ENCODE data around the gene OR14A16. TPM values are rescaled to one million over a fixed set of nuclear protein-coding genes. Genes with fewer than 3 reads are reported as not detected.
A peak's percentile ranks its signal among the peaks of the same experiment; 100 is the strongest.

Gene OR14A16
- total RNA-seq, 2 donors from 2014 or later: not detected

GRCh38 chr1:247862756-247863155 is 38.8 kb upstream of the OR14A16 start:
- Mint-ChIP-seq H3K9me3 (peaks cover 40% of the 10 kb centered on the region), H3K4me3 (no peak overlapping the region), H3K27ac (no peak overlapping the region), H3K36me3 (ENCODE audit: low read depth) (peaks cover 4% of the 10 kb centered on the region), H3K4me1 (no peaks in the 10 kb centered on the region), H3K27me3 (ENCODE audit: insufficient read depth) (peaks cover 5% of the 10 kb centered on the region)
- Histone ChIP-seq H3K36me3 (ENCODE audit: control insufficient read depth, insufficient read depth, low read length) (no peaks in the 10 kb centered on the region), H3K9me3 (ENCODE audit: control insufficient read depth, low read length) (peaks cover 53% of the 10 kb centered on the region), H3K4me1 (ENCODE audit: control insufficient read depth, insufficient read depth, low read length) (no peaks in the 10 kb centered on the region), H3K9ac (ENCODE audit: extremely low read depth, low read length, poor library complexity, severe bottlenecking) (no peak overlapping the region), H3K27ac (ENCODE audit: low read depth, low read length) (no peak overlapping the region), H3K4me3 (ENCODE audit: low read length) (no peak overlapping the region), H3K27me3 (ENCODE audit: control insufficient read depth, insufficient read depth, low read length, poor library complexity, severe bottlenecking) (peaks cover 5% of the 10 kb centered on the region)
- no peak for TF ChIP-seq CTCF (conservative IDR thresholded peaks at IDR 0.05)
- 33 to 68% methylated on average over 1 to 4 of the region's 4 CpGs for WGBS, 2 experiments (ENCODE audit: insufficient coverage in 1 of 2, insufficient read length in 1 of 2)
- DNase-seq: no peak

GRCh38 chr1:247857985-247858619 is 34.2 kb upstream of the OR14A16 start:
- 82% methylated on average over 10 to 14 of the region's 15 CpGs for WGBS, 2 experiments (ENCODE audit: insufficient coverage in 1 of 2, insufficient read length in 1 of 2)
- Mint-ChIP-seq H3K36me3 (ENCODE audit: low read depth) (no peaks in the 10 kb centered on the region), H3K27me3 (ENCODE audit: insufficient read depth) (peaks cover 9% of the 10 kb centered on the region), H3K9me3 (peaks cover 38% of the 10 kb centered on the region), H3K4me3 (peak overlapping the region; percentile 53), H3K27ac (no peak overlapping the region), H3K4me1 (no peaks in the 10 kb centered on the region)
- Histone ChIP-seq H3K36me3 (ENCODE audit: control insufficient read depth, insufficient read depth, low read length) (no peaks in the 10 kb centered on the region), H3K4me3 (ENCODE audit: low read length) (no peak overlapping the region), H3K27ac (ENCODE audit: low read depth, low read length) (no peak overlapping the region), H3K4me1 (ENCODE audit: control insufficient read depth, insufficient read depth, low read length) (no peaks in the 10 kb centered on the region), H3K9me3 (ENCODE audit: control insufficient read depth, low read length) (peaks cover 44% of the 10 kb centered on the region), H3K27me3 (ENCODE audit: control insufficient read depth, insufficient read depth, low read length, poor library complexity, severe bottlenecking) (peaks cover 6% of the 10 kb centered on the region), H3K9ac (ENCODE audit: extremely low read depth, low read length, poor library complexity, severe bottlenecking) (no peak overlapping the region)
- no peak for DNase-seq
- TF ChIP-seq CTCF (conservative IDR thresholded peaks at IDR 0.05): no peak

- TF ChIP-seq CTCF (conservative IDR thresholded peaks at IDR 0.05): peak; percentile 72
- Histone ChIP-seq H3K36me3 (ENCODE audit: control insufficient read depth, insufficient read depth, low read length) (no peaks in the 10 kb centered on the region), H3K27me3 (ENCODE audit: control insufficient read depth, insufficient read depth, low read length, poor library complexity, severe bottlenecking) (peaks cover 6% of the 10 kb centered on the region), H3K9ac (ENCODE audit: extremely low read depth, low read length, poor library complexity, severe bottlenecking) (no peak within 1 kb of the TSS), H3K9me3 (ENCODE audit: control insufficient read depth, low read length) (peaks cover 40% of the 10 kb centered on the region), H3K27ac (ENCODE audit: low read depth, low read length) (no peak within 1 kb of the TSS), H3K4me3 (ENCODE audit: low read length) (no peak within 1 kb of the TSS), H3K4me1 (ENCODE audit: control insufficient read depth, insufficient read depth, low read length) (no peaks in the 10 kb centered on the region)
- H3K4me3 Mint-ChIP-seq: peak within 1 kb of the TSS; percentile 53
- H3K27ac Mint-ChIP-seq: no peak within 1 kb of the TSS
- peaks cover 38% of the 10 kb centered on the region for H3K9me3 Mint-ChIP-seq
- 23 to 55% methylated on average over 44 to 109 of the region's 109 CpGs for WGBS, 2 experiments (ENCODE audit: insufficient coverage in 1 of 2, insufficient read length in 1 of 2)
- DNase-seq: no peak
- no peaks in the 10 kb centered on the region for H3K4me1 Mint-ChIP-seq
- no peaks in the 10 kb centered on the region for H3K36me3 Mint-ChIP-seq (ENCODE audit: low read depth)
- H3K27me3 Mint-ChIP-seq (ENCODE audit: insufficient read depth): peaks cover 9% of the 10 kb centered on the region
Observed at GRCh38 chr1:247857069-247857984, 33.4 kb upstream of the OR14A16 start, which contains the start of gene TRIM58. Gene TRIM58 (plus strand): TSS chr1:247857187. CDS start chr1:247857247, 60 bp downstream.
